Suprapubic skin (tissue), 3 donors: Measurements from ENCODE around the gene MGAT4B.

Source experiments
- CTCF ChIP-seq, 2 donors: fragments of 200-600 bp in 1 of 2; fragments of 450-650 bp in 1 of 2; sonication (generic) in 1 of 2; IDR thresholded peaks; one replicate each; pipeline ENCODE4 v1.5.1; 2016 to 2019; ENCODE audit warnings: antibody characterized with exemption in 2 of 2, mild to moderate bottlenecking in 1 of 2, moderate library complexity in 1 of 2
- POLR2AphosphoS5 ChIP-seq, 3 donors: sonication (generic); formaldehyde crosslinking; IDR thresholded peaks; one replicate each; pipeline ENCODE4 v1.6.1; 2017; ENCODE audit warnings: antibody characterized with exemption in 3 of 3

- no peak for TF ChIP-seq CTCF (IDR thresholded peaks at IDR 0.05)
- TF ChIP-seq POLR2AphosphoS5 (IDR thresholded peaks at IDR 0.05), result no peak
Measured at GRCh38 chr5:179777909-179778308, 28.8 kb downstream of the MGAT4B start.
